DOHH2 (cell line): ENCODE results near the gene ERCC4.

Experiments
- H3F3A ChIP-seq: fragments of 200-600 bp; sonication (generic), shearing (Covaris generic); 2 replicates; pipeline ENCODE4 v1.6.0; 2016; ENCODE audit warnings: antibody characterized with exemption, mild to moderate bottlenecking; ENCODE audit not compliant: control insufficient read depth, insufficient read depth
- H3K27ac ChIP-seq: fragments of 200-600 bp; sonication (generic); 2 replicates; pipeline ENCODE4 v1.5.1; 2014; ENCODE audit warnings: low read depth, mild to moderate bottlenecking, low read length, moderate library complexity
- H3K27me3 ChIP-seq: fragments of 200-600 bp; sonication (generic); 2 replicates; pipeline ENCODE4 v1.6.1; 2014; ENCODE audit warnings: mild to moderate bottlenecking, low read length, mixed read lengths; ENCODE audit not compliant: control insufficient read depth
- H3K36me3 ChIP-seq: fragments of 200-600 bp; sonication (generic); 2 replicates; pipeline ENCODE4 v1.6.1; 2014; ENCODE audit warnings: mild to moderate bottlenecking, low read length, moderate library complexity, mixed read lengths; ENCODE audit not compliant: control insufficient read depth
- H3K4me1 ChIP-seq: fragments of 200-600 bp; sonication (generic); 2 replicates; pipeline ENCODE4 v1.6.1; 2014; ENCODE audit warnings: mild to moderate bottlenecking, low read length, mixed read lengths; ENCODE audit not compliant: control insufficient read depth
- H3K4me2 ChIP-seq: fragments of 200-600 bp; sonication (generic); 2 replicates; pipeline ENCODE4 v1.6.0; 2014; ENCODE audit warnings: mild to moderate bottlenecking, low read length, moderate library complexity
- H3K4me3 ChIP-seq: fragments of 200-600 bp; sonication (generic); 2 replicates; pipeline ENCODE4 v1.5.1; 2014; ENCODE audit warnings: mild to moderate bottlenecking, low read length, mixed read lengths
- H3K79me2 ChIP-seq: fragments of 200-600 bp; sonication (generic); 2 replicates; pipeline ENCODE4 v1.6.1; 2014; ENCODE audit warnings: mild to moderate bottlenecking, low read length, mixed read lengths; ENCODE audit not compliant: control insufficient read depth
- H3K9me2 ChIP-seq: fragments of 200-600 bp; sonication (generic); replicated peaks from 2 replicates; pipeline ENCODE4 v1.6.1; 2014; ENCODE audit warnings: mild to moderate bottlenecking, low read length, mixed read lengths; ENCODE audit not compliant: control insufficient read depth
- H3K9me3 ChIP-seq: fragments of 200-600 bp; sonication (generic); 2 replicates; pipeline ENCODE4 v1.6.1; 2014; ENCODE audit warnings: antibody characterized with exemption, low read length, mixed read lengths; ENCODE audit not compliant: control insufficient read depth, insufficient read depth
- H4K20me1 ChIP-seq: fragments of 200-600 bp; sonication (generic); 2 replicates; pipeline ENCODE4 v1.6.0; 2014; ENCODE audit warnings: low read depth, mild to moderate bottlenecking, antibody characterized with exemption, low read length, moderate library complexity; ENCODE audit not compliant: control insufficient read depth, insufficient read depth
- EZH2phosphoT487 ChIP-seq: fragments of 200-600 bp; sonication (generic); IDR thresholded peaks from 2 replicates; pipeline ENCODE4 v1.6.1; 2017; ENCODE audit warnings: borderline replicate concordance, mild to moderate bottlenecking, antibody characterized with exemption, low read length, moderate library complexity, mixed read lengths
- TF ChIP-seq, protein P1 (sequence below): fragments of 200-600 bp; sonication (generic); IDR thresholded peaks from one replicate; pipeline ENCODE4 v1.5.1; 2014; ENCODE audit warnings: antibody characterized with exemption, mild to moderate bottlenecking, low read depth, low read length; ENCODE audit not compliant: poor library complexity, severe bottlenecking

Gene ERCC4

DNA sequence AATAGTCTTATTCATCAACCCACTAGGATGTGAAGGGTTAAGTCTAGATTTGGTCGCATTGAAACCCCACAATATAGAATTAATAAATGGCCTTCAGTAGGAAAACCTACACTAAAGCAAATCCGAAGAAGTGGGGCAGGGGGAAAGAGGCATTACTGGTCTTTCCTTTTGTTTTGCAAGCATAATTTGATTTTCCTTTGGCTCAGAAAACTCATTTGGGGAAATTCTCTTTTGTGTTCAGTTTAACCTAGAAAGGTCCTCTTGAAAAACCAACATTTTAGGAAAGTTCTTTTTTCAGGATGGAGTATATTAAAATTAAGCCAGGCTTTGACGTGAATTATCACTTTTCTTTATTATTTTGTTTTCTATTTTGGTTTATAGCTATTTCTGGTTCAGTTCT is 31.7 kb downstream of the ERCC4 start:
- H3F3A ChIP-seq = peaks cover 9% of the 10 kb centered on the region; the same call in 1 of the 2 replicates
- no peaks in the 10 kb centered on the region for H3K36me3 ChIP-seq
- H3K4me3 ChIP-seq = no peak overlapping the region
- peak overlapping the region; percentile 57; the same call in 1 of the 2 replicates for H3K4me2 ChIP-seq
- H3K9me2 ChIP-seq = no peaks in the 10 kb centered on the region
- no peaks in the 10 kb centered on the region for H4K20me1 ChIP-seq
- no peak for TF ChIP-seq EZH2phosphoT487
- TF ChIP-seq, protein P1, sequence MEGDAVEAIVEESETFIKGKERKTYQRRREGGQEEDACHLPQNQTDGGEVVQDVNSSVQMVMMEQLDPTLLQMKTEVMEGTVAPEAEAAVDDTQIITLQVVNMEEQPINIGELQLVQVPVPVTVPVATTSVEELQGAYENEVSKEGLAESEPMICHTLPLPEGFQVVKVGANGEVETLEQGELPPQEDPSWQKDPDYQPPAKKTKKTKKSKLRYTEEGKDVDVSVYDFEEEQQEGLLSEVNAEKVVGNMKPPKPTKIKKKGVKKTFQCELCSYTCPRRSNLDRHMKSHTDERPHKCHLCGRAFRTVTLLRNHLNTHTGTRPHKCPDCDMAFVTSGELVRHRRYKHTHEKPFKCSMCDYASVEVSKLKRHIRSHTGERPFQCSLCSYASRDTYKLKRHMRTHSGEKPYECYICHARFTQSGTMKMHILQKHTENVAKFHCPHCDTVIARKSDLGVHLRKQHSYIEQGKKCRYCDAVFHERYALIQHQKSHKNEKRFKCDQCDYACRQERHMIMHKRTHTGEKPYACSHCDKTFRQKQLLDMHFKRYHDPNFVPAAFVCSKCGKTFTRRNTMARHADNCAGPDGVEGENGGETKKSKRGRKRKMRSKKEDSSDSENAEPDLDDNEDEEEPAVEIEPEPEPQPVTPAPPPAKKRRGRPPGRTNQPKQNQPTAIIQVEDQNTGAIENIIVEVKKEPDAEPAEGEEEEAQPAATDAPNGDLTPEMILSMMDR = no peak
- no peak overlapping the region for H3K27ac ChIP-seq
- H3K4me1 ChIP-seq = peaks cover 27% of the 10 kb centered on the region
- no peaks in the 10 kb centered on the region for H3K9me3 ChIP-seq
- no peaks in the 10 kb centered on the region for H3K27me3 ChIP-seq
- no peaks in the 10 kb centered on the region for H3K79me2 ChIP-seq

- Histone ChIP-seq H3K4me3 (no peak overlapping the region), H3K9me3 (no peaks in the 10 kb centered on the region), H3K4me2 (no peak overlapping the region), H3K36me3 (no peaks in the 10 kb centered on the region), H4K20me1 (no peaks in the 10 kb centered on the region), H3K9me2 (no peaks in the 10 kb centered on the region), H3K4me1 (peaks cover 40% of the 10 kb centered on the region), H3K27me3 (peaks cover 3% of the 10 kb centered on the region), H3K79me2 (no peaks in the 10 kb centered on the region), H3F3A (peaks cover 9% of the 10 kb centered on the region; the same call in 1 of the 2 replicates), H3K27ac (no peak overlapping the region)
- TF ChIP-seq, protein P1 = no peak
- no peak for TF ChIP-seq EZH2phosphoT487
Measured at GRCh38 chr16:13953501-13953900, 33.5 kb downstream of the ERCC4 start.

DNA sequence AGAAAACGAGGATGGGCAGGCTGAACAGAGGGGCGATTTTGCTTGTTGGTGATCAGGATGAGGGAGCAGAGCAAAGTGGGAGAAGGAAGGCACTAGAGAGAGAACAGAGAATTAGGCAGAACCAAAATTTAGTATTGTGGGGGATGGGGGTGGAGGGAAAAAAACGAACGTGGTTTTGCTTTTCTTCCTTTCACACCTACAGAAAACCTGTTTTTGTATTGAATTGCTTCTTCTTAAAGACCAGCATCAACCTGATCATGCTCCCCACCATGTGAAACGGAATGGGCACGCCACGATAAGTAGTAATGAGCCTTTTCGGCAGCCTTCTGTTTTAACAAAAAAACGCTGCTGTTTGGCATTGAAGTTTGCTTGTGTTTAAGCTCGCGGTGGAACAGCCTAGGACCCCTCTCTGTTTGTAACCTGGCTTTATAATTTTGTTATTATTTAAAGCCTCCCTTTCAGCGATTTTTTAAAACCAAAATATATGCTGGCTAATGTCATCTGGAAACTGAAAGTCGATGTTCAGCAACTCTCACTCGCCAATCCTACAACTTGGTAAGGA is 36.8 kb downstream of the ERCC4 start:
- Histone ChIP-seq H3K4me2 (peak overlapping the region; percentile 50), H3K27ac (no peak overlapping the region)
- no peak for TF ChIP-seq EZH2phosphoT487
- TF ChIP-seq, protein P1 = no peak

More for the DNA sequence above, 36.8 kb downstream of the ERCC4 start:
- H3K9me2 ChIP-seq = no peaks in the 10 kb centered on the region
- no peaks in the 10 kb centered on the region for H4K20me1 ChIP-seq
- 0 out of 2 replicates have a peak overlapping the region, but pooled peaks have one; percentile 22 for H3K4me3 ChIP-seq
- H3F3A ChIP-seq = no peaks in the 10 kb centered on the region
- no peaks in the 10 kb centered on the region for H3K36me3 ChIP-seq
- H3K27me3 ChIP-seq = peaks cover 6% of the 10 kb centered on the region
- no peaks in the 10 kb centered on the region for H3K9me3 ChIP-seq
- no peaks in the 10 kb centered on the region for H3K79me2 ChIP-seq
- H3K4me1 ChIP-seq = peaks cover 23% of the 10 kb centered on the region
